Measurements from ENCODE around the gene PLCL2.

The PLCL2 gene

GRCh38 chr3:17055374-17056276 is 170.9 kb downstream of the PLCL2 start:
- H3K27ac ChIP-seq, result peak overlapping the region; percentile 35
- H3K36me3 ChIP-seq (replicated peaks), result no peaks in the 10 kb centered on the region
- TF ChIP-seq CTCF (IDR thresholded peaks at IDR 0.05; ENCODE audit: low read depth, low read length, missing control alignments), result no peak
- DNase-seq, result peak; percentile 64
- no peaks in the 10 kb centered on the region for H3K27me3 ChIP-seq (replicated peaks)
- H3K4me3 ChIP-seq (ENCODE audit: low read depth, low read length), result no peak overlapping the region
- in situ Hi-C loops (cut with HindIII; ENCODE audit: low pct_ligation_motif_present, low sequenced_read_pairs), result no loop called here

GRCh38 chr3:17057321-17057720 is 172.6 kb downstream of the PLCL2 start:
- H3K4me3 ChIP-seq (ENCODE audit: low read depth, low read length), result no peak overlapping the region
- no peak for TF ChIP-seq CTCF (IDR thresholded peaks at IDR 0.05; ENCODE audit: low read depth, low read length, missing control alignments)
- no peaks in the 10 kb centered on the region for H3K36me3 ChIP-seq (replicated peaks)
- H3K27me3 ChIP-seq (replicated peaks), result no peaks in the 10 kb centered on the region
- in situ Hi-C loops (cut with HindIII; ENCODE audit: low pct_ligation_motif_present, low sequenced_read_pairs), result no loop called here
- H3K27ac ChIP-seq, result no peak overlapping the region
- peak; percentile 72 for DNase-seq

DNA sequence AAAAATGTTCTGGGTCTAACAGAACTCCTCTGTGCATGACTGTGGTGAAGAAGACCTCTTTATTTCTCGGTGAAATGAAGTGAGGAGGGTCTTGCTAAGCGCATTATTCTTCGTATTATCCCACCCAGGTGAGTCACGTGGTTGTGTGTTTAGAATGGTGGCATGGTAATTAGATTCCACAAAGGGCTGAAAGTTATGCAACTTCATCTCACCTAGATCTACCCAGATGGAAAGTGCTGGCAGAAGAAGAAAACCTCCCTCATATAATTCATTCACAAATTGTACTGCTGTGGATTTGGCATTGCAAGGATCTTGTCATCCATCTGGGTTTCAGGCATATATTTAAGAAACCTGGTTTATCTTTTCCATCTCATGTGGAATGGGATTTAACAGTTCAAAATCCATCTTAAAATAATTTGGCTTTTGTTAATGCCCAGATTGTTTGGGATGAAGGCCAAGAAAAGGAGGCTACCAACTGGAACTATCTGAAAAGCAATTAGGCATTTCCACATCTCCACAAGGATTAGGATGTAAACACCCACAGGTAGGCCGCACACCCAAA is 175.3 kb downstream of the PLCL2 start:
- Histone ChIP-seq H3K36me3 (replicated peaks) (no peaks in the 10 kb centered on the region), H3K27ac (no peak overlapping the region), H3K4me3 (ENCODE audit: low read depth, low read length) (no peak overlapping the region), H3K27me3 (replicated peaks) (no peaks in the 10 kb centered on the region)
- TF ChIP-seq CTCF (IDR thresholded peaks at IDR 0.05; ENCODE audit: low read depth, low read length, missing control alignments), result no peak
- in situ Hi-C loops (cut with HindIII; ENCODE audit: low pct_ligation_motif_present, low sequenced_read_pairs), result no loop called here
- no peak for DNase-seq

DNA sequence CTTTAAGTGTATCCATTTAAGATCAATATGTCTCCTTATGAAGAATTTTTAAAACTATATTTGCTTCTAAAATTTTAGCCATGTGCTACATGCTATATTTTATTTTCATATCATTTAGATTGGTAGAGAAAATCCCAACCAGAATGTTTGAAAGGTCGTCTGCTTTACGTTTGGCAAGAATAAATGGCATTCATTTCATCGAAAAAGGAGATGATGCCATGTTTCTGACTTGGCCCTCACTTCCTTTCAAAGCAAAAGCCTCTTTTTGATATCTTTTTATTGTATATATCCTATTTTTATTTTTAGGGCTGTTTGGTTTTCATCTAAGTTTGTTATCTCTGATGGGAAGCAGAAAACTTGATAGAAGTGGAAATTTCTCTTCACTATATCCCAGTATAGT is 176.2 kb downstream of the PLCL2 start:
- no peak overlapping the region for H3K4me3 ChIP-seq (ENCODE audit: low read depth, low read length)
- no peaks in the 10 kb centered on the region for H3K36me3 ChIP-seq (replicated peaks)
- in situ Hi-C loops (cut with HindIII; ENCODE audit: low pct_ligation_motif_present, low sequenced_read_pairs), result no loop called here
- no peak for DNase-seq
- no peak overlapping the region for H3K27ac ChIP-seq
- H3K27me3 ChIP-seq (replicated peaks), result no peaks in the 10 kb centered on the region
- no peak for TF ChIP-seq CTCF (IDR thresholded peaks at IDR 0.05; ENCODE audit: low read depth, low read length, missing control alignments)

DNA sequence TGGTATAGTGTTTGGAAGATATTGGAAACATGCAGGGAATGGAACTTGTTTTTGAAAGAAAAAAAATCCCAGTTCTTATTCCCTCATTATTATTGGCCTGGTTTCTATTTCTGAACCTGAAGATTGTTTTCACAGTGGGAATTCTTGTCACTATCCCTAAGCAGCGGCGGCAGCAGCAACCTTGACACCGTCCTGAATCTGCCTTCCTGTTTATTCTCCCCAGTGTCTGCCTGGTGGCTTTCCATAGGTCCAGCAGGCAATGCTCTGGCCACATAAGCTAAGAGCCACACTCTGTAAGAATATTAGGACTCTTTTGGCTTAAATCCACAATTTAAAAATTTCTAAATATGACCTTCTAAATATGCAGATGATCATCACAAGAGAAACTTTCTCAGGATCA is 178.0 kb downstream of the PLCL2 start:
- DNase-seq, result no peak
- H3K36me3 ChIP-seq (replicated peaks), result no peaks in the 10 kb centered on the region
- in situ Hi-C loops (cut with HindIII; ENCODE audit: low pct_ligation_motif_present, low sequenced_read_pairs), result no loop called here

More for the DNA sequence above, 178.0 kb downstream of the PLCL2 start:
- TF ChIP-seq CTCF (IDR thresholded peaks at IDR 0.05; ENCODE audit: low read depth, low read length, missing control alignments), result no peak
- no peak overlapping the region for H3K27ac ChIP-seq
- H3K27me3 ChIP-seq (replicated peaks), result no peaks in the 10 kb centered on the region
- no peak overlapping the region for H3K4me3 ChIP-seq (ENCODE audit: low read depth, low read length)

All from brain microvascular endothelial cell (primary cell).